Astrocyte (in vitro differentiated cells and primary cell): ENCODE results near the gene KHSRP.

ENCODE experiments used
- EZH2 ChIP-seq: IDR thresholded peaks from 2 replicates; pipeline ENCODE4 v1.6.1; 2012; ENCODE audit warnings: mild to moderate bottlenecking, low read length, inconsistent platforms; ENCODE audit not compliant: insufficient read depth
- TF ChIP-seq, protein P1 (sequence below): IDR thresholded peaks from 2 replicates; pipeline ENCODE4 v1.5.1; 2011; ENCODE audit warnings: low read depth, mild to moderate bottlenecking, inconsistent platforms, low read length, moderate library complexity; ENCODE audit not compliant: insufficient read depth

DNA sequence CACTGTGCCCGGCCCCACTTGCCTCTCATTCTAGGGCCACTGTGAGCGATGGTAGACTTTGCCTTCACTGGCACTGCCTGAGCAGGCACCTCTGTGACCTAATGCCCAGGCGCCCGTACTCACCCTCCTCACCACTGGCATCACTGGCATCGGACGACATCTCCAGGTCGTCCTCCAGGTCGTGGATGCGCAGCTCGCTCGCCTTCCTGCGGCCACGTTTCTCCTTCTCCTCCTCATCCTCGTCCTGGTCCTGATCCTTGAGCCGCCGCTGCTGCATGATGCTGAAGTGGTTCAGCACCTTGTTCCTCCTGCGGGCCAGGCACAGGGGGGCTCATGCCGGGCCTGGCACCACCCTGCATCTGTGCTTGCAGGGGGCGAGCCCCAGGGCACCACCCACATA is 41.4 kb downstream of the KHSRP start:
- TF ChIP-seq, protein P1, sequence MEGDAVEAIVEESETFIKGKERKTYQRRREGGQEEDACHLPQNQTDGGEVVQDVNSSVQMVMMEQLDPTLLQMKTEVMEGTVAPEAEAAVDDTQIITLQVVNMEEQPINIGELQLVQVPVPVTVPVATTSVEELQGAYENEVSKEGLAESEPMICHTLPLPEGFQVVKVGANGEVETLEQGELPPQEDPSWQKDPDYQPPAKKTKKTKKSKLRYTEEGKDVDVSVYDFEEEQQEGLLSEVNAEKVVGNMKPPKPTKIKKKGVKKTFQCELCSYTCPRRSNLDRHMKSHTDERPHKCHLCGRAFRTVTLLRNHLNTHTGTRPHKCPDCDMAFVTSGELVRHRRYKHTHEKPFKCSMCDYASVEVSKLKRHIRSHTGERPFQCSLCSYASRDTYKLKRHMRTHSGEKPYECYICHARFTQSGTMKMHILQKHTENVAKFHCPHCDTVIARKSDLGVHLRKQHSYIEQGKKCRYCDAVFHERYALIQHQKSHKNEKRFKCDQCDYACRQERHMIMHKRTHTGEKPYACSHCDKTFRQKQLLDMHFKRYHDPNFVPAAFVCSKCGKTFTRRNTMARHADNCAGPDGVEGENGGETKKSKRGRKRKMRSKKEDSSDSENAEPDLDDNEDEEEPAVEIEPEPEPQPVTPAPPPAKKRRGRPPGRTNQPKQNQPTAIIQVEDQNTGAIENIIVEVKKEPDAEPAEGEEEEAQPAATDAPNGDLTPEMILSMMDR, result no peak
- TF ChIP-seq EZH2, result no peak
